Sciatic nerve (tissue), 2 donors: ENCODE data around the gene SBSN. TPM values are rescaled to one million over a fixed set of nuclear protein-coding genes. Genes with fewer than 3 reads are reported as not detected.
A peak's percentile ranks its signal among the peaks of the same experiment; 100 is the strongest.

Source experiments
- ATAC-seq: fragments of 200-7000 bp; cut with Tn5 transposase; one replicate; pipeline ENCODE4 v1.9.1; 2020; ENCODE audit warnings: mild to moderate bottlenecking, moderate library complexity
- DNase-seq: peaks from one replicate; pipeline ENCODE4 v3.0.0-alpha.2; 2020; ENCODE audit warnings: low spot score
- intact Hi-C: fragments of 100-400 bp; cut with DNase I; formaldehyde crosslinking; loops from one replicate; pipeline ENCODE4 v1.14.2; 2022
- total RNA-seq: library from RNA; stranded (reverse); fragmentation: NEBNext Ultra II Directional; extraction: Animal tissue kit (Norgen Biotek cat#: 25700); gene quantifications from one replicate; pipeline ENCODE4 v1.2.1, GENCODE V29; 2021
- donor health status: DM: no; HTN: no; CAD: no.
- donor health status: DM: no; HTN: no; CAD: no.

SBSN gene, protein sequence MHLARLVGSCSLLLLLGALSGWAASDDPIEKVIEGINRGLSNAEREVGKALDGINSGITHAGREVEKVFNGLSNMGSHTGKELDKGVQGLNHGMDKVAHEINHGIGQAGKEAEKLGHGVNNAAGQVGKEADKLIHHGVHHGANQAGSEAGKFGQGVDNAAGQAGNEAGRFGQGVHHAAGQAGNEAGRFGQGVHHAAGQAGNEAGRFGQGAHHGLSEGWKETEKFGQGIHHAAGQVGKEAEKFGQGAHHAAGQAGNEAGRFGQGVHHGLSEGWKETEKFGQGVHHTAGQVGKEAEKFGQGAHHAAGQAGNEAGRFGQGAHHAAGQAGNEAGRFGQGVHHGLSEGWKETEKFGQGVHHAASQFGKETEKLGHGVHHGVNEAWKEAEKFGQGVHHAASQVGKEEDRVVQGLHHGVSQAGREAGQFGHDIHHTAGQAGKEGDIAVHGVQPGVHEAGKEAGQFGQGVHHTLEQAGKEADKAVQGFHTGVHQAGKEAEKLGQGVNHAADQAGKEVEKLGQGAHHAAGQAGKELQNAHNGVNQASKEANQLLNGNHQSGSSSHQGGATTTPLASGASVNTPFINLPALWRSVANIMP
- total RNA-seq = not detected

DNA sequence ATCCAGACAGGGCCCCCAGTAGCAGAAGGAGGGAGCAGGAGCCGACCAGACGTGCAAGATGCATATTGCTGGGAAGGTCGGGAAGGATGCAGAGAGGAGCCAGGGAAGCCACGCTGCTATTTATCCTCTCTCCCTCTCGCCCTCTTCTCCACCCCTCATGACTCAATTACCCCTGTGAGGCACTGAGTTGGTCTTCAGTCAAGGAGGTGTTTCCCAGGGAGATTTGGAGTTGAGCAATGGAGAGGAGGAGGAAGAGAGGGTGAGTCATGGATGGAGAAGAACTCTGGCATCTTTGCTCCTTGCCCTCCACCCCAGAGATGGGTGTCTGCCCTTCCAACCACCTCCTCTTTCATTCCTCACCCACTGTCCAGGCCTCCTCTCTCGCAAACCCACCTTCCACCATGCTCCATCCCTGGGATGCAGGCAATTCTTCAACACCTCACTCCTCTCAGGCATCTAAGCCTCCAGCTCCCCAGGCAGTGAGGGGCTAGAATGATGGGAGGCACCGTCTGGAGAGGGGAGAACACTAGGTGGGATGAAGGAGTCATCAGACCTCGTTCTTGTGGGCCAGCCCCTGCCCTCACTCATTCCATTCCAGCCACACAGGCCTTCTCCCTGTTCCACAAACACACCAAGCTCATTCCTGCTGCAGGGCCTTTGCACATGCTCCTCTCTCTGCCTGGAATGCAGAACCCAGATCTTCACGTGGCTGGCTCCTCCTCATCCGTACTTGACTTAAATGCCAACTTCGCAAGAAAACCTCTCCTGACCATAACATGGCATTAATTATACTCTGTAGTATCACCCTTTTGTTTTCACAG lies at the start of gene SBSN:
TSS of gene SBSN (minus strand) at position 94 of the 821 bp plus-strand sequence. CDS start at position 64, 30 bp downstream.
- ATAC-seq = no peak
- intact Hi-C loops = no loop called here
- DNase-seq = no peak

DNA sequence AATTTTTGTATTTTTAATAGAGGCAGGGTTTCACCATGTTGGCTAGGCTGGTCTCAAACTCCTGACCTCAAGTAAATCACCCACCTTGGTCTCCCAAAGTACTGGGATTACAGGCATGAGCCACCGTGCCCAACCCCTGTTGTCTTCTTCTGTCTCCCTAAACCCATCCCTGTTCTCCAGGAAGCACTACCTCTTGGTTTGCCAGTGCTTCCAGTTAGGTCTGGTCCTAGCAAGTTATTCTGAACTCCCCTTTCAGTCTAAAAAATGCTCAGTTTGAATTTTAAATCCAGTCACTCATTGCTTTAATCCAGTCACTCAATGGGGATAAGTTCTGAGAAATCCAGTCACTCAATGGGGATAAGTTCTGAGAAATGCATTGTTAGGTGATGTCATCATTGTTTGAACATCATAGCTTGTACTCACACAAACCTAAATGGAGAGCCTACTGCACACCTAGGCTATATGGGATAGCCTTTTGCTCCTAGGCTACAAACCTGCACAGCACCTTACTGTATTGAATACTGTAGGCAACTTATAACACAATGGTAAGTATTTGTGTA lies 43.4 kb upstream of the SBSN start:
- DNase-seq (no peak), ATAC-seq (no peak)
- intact Hi-C loops = no loop called here

DNA sequence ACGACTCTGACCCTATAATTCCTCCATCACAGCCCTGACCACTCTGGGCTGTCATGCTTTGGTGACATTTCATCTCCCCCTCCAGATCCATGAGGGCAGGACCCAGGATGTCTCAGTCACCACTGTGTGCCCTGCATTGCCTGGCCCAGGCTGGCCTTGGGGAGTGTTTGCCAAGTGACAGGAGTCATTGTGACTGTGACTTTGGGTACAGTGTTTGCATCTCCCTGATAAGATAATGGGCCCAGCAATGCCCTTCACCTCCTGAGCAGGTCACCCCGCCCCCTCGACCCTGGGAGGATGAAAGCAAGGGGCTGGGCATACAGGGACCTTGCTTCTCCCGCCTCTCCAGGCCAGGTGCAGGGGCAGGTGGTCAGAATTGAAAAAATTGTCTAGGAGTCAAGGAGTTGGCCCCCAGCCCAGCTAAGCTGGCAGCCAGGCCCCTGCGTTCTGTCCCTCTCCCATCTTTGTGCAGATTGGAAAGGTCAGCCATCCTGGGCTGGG lies 41.2 kb upstream of the SBSN start:
- DNase-seq = no peak
- no peak for ATAC-seq
- intact Hi-C loops = no loop called here

DNA sequence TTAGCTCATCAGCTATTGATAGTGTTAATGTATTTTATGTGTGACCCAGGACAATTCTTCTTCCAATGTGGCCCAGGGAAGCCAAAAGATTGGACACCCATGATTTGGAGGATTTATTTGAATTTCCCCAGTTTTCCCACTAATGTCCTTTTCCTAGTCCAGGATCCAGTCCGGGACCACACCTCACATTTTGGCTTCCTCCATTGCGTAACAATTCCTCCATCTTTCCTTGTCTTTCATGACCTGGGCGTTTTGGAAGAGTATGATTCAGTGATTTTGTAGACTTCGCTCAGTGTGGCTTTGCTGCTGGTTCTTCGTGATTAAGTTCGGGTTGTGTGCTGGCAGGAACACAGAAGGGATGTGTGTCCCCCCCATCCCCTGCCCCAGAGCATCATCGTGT lies 38.6 kb upstream of the SBSN start:
- intact Hi-C loops = no loop called here
- DNase-seq = no peak

DNA sequence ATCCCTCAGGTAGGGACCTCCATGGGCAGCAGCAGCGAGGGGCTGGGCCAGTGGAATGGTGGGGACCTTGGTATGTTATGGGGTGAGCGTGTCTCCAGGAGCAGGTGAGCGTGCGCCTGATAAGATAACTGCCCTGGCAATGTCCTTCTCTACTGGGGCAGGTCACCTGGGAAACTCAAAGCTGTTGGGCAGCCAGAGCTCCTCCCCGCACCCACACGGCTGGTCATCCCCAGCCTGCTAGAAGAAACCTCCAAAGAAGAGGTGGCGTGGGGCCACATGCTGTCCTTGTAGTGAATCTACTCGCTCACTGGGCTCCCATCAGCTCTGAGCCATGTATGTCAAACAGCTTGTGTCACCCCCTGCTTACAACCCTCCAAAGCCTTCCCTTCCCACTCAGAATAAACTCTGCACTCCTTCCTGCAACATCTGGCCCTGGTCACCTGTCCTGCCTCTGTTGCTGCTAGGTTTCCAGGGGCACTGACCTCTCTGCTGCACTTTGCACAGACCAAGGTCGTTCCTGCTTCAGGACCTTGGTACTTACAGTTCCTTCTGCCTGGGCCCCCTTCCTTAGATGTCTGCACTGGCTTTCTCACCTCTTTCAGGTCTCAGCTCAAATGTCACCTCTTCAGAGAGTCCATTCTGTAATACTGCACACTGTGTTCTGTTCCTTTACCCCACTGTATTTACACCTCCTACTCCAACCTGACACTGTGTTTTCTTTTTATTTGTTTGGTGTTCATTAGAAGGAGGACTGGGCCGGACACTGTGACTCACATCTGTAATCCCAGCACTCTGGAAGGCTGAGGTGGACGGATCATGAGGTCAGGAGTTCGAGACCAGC lies 37.1 kb upstream of the SBSN start:
- no peak for DNase-seq
- intact Hi-C loops = no loop called here
- no peak for ATAC-seq

More for the DNA sequence above, 38.6 kb upstream of the SBSN start:
- ATAC-seq = no peak

DNA sequence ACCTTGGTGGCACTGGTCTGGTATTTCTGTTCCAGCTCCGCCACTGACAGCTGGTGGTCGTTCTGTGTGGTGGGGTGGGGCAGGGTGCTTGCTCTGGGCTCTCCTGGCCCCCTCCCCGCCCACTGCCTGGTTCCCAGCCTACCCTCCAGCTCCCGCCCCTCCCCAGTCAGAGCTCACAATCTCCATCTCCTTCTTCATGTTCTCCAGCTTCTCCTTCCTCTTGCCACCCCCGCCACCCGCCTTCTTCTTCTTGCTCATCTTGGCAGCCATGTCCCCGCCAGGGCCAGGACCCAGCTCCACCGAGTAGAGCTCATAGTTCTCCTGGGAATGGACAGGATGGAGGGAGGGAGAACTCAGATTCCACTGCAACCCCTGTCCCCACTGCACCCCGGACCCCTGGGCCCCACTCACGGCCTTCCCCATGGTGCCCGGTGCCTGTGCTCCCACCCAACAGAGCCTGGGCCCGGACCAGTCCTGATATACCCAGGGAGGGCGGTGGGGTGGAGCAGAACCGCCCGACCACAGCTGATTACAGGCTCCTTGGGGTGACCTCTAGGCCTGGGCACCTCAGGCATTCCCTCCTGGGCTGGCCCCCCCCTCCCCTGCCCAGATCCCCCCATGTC lies 35.2 kb upstream of the SBSN start, which contains the start of gene ATP4A:
TSS of gene ATP4A (minus strand) at position 452 of the 623 bp plus-strand sequence. CDS start at position 423, 29 bp downstream.
- intact Hi-C loops = no loop called here
- ATAC-seq (no peak), DNase-seq (no peak)

DNA sequence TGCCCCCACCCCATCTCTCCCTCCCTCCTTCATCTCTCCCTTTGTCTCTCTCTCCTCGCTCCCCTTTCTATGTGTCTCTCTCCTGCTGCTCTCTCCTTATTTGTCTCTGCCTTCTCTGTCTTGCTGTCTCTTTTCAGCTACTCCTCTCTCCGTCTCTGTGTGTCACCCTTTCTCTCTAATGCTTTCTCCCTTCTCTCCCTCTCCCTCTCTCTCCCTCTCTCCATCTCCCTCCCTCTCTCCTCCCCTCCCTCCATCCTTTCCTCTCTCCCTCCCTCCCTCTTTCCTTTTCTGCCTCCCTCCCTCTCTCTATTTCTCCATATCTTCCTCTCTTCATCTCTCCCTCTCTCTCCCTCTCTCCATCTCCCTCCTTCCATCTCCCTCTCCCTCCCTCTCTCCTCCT lies 34.7 kb upstream of the SBSN start:
- ATAC-seq (no peak), DNase-seq (no peak)
- intact Hi-C loops = no loop called here

DNA sequence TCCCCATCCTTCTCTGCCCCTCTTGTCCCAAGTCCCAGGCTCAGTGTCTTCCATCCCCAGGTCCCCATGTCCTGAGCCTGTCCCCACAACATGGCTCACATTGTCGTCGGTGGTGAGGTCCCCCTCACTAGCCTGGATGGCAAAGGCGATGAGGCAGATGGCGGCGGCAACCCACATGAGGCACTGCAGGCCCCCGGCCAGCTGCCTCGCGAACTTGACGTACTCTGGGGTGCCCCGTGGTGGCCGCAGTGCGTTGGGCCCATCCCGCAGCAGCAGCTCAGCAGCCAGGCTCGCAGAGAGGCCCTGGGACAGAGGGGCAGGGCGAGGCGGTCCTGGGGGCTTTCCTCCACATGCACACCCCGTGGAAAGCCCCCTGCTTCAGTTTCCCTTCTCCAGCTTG lies 34.2 kb upstream of the SBSN start:
- intact Hi-C loops = no loop called here
- ATAC-seq (no peak), DNase-seq (no peak)

DNA sequence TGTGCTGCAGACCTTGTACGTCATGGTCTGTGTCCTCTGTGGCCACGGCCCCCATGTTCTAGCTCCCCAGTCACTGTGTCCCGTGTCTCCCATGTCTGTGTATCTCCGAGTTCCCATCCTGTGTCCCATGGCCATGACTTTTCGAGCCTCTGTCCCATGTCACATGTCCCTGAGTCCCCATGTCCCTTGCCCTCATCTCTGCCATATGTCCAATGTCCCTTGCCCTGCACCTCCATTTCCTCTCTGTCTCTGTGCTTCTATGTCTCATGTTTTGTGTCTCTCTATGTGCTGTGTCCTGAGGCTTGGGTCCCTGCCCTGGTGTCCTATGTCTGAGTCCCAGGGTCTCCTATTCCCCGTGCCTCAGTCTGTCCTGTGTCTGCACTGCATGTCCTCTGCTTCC lies 33.3 kb upstream of the SBSN start:
- ATAC-seq = no peak
- intact Hi-C loops = no loop called here
- DNase-seq = no peak

DNA sequence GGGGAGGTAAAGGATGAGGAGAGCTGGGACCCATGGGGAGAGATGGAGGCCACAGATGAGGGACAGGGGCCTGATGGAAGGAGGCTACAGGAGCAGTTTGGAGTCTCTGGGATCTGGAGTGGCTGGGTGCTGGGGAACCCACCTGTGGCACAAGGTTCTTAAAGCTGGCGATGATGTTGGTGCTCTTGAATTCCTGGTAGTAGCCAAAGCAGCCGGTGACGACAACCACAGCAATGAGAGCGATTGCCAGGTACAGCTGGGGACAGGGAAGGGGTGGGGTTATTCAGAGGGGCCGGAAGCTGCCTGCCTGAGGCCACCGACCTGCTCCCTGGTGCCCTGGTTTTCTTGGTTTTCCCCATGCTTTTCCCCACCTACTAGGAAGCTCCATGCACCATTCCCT lies 32.6 kb upstream of the SBSN start:
- ATAC-seq = no peak

DNA sequence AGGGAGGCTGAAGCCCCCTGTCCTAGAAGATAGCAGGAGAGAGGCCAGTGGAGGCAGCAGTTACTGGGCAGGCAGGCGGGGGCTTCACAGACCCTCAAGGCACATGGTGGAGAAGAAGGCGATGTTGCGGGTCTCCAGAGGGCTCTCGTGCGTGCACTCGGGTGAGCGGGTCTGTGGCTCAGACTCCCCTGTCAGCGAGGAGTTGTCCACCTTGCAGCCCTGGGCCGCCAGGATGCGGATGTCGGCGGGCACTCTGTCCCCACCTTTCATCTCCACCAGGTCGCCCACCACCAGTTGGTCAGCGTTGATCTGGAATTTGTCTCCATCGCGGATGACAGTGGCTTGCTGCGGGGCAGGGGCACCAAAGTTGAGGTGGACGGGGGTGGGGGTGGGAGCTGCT lies 32.2 kb upstream of the SBSN start:
- intact Hi-C loops = no loop called here
- DNase-seq (no peak), ATAC-seq (no peak)

More for the DNA sequence above, 32.6 kb upstream of the SBSN start:
- intact Hi-C loops = no loop called here
- DNase-seq = no peak

DNA sequence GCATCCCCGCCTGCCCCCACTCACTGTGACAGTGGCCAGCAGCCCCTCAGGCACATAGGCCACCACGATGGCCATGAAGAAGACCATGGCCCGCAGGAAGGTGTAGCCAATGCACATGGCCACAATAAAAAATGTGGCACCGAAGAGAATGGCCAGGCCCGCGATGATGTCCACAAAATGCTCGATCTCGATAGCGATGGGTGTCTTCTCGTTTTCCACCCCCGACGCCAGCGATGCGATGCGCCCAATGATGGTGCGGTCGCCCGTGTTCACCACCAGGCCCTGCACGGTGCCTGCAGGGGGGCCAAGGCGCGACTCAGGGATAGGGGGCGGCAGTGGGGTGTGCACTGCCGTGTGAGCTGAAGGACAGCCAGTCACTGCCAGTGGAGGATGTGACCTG lies 31.7 kb upstream of the SBSN start:
- ATAC-seq = no peak
- intact Hi-C loops = loop anchor here (10.0 kb wide), 1 partner anchor 1185 kb away; no protein-coding TSS in a partner anchor
- DNase-seq = no peak

DNA sequence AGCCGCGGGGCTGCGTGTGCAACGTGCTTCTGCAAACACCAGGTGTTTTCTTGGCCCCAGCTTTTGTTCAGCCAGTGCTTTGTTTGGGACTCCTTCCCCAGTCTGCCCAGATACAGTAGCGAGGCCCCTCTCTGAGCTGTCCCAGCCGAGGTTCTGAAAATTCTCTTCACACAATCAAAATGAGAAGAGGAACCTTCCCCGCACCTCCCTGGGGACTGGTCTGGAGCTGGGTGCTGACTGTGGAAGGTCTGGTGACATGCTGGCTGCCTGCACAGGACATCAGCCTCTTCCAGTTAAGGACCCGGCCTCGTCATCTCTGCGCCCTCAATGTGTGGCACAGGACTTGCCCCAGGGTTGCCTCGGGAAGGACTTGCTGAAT lies 31.2 kb upstream of the SBSN start:
- intact Hi-C loops = loop anchor here (10.0 kb wide), 1 partner anchor 1186 kb away; no protein-coding TSS in a partner anchor
- DNase-seq (no peak), ATAC-seq (no peak)

DNA sequence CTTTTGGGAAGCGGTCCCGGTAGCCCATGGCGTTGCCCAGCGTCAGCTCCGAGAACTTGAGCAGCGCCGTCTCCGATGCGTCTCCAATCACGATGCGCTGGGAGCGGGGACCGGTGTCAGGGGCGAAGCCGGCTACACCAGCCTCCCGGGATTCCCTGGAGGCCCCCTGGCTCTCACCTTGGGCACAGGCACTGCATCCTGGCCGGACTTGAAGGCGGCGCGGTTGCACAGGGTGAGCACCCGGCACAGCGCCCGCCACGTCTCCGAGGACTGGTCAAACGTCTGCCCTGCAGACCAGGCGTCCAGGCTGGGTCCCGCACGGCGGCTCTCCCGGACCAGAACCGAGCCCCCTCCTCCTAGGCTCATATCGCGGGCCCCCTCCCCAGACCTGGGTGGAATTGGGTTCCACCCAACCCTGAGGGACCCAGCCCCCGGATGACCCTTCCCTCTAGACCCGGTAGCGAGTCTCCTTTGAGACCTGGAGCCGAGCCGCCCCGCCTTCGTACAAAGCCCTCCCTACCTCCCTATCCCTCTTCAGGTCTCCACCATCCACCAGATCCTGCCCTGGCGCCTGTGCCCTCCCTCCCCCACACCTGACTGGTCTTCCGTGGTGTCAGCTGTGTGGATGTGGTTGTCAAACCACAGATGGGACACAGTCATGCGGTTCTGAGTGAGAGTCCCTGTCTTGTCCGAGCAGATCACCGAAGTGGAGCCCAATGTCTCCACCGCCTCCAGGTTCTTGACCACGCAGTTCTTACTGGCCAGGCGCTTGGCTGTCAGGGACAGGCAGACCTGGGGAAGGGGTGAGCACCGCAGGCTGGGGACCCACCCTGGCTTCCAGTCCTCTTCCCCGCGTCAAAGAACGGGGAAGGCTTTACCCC lies 30.5 kb upstream of the SBSN start:
- DNase-seq = no peak
- intact Hi-C loops = loop anchor here (10.0 kb wide), 1 partner anchor 1186 kb away; no protein-coding TSS in a partner anchor
- no peak for ATAC-seq

DNA sequence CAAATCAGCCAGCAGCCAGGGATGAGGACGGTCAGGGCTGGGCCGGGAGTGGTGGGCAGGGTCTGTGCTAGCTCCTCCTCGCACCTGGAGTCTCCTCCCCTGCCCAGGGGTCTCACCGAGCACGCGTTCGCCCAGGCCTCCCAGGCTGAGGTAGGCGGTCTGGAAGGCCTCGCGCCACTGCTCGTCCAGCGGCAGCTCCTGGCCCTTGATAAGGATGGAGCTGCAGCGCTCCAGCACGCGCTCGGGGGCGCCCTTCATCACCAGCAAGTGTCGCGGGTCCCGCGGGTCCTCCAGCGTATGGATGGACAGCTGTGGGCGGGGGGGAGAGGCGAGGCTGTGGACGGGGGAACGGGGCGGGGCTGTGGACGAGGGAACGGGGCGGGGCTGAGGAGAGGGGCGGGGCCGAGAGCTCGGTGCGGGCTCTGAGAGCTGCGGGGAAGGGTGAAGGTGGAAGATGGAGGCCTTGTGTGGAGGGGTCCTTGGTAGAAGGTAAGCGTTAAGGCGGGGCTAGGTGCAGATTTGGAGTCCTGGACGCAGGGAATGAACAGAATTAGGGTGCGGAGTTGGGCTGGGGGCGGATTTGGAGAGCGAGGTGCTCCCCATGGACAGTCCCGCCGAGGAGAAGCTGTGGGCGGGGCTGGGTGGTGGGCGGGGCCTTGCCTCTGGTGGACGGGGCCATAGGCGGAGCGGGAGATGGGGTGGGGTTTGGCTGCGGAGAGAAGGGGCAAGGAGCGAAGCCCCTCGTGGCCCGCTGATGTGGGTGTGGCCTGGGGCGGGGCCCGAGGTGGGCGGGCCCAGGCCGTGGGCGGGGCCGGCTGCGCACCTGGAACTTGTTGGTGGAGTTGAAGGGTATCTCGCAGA lies 29.7 kb upstream of the SBSN start:
- peak; percentile 77 for DNase-seq
- intact Hi-C loops = loop anchor here (10.0 kb wide), 1 partner anchor 1187 kb away; no protein-coding TSS in a partner anchor
- peak; percentile 59 for ATAC-seq
